ENCODE measurements around the gene RIC3.

RIC3 gene

GRCh38 chr11:8067567-8067928 lies 101.3 kb downstream of the RIC3 start:
- DNase-seq (ENCODE audit: low read depth), result no peak

GRCh38 chr11:8066911-8067455 lies 101.8 kb downstream of the RIC3 start:
- DNase-seq (ENCODE audit: low read depth), result no peak

- no peak for DNase-seq (ENCODE audit: low read depth)
These were observed 102.6 kb downstream of the RIC3 start for GRCh38 chr11:8066036-8066910.

- no peak for DNase-seq (ENCODE audit: low read depth)
These were observed 103.8 kb downstream of the RIC3 start for GRCh38 chr11:8065031-8065430.

- no peak for DNase-seq (ENCODE audit: low read depth)
These were observed 105.5 kb downstream of the RIC3 start for GRCh38 chr11:8063324-8063723.

GRCh38 chr11:8062781-8063257 lies 106.0 kb downstream of the RIC3 start:
- DNase-seq (ENCODE audit: low read depth), result no peak

- DNase-seq (ENCODE audit: low read depth), result no peak
These were observed 107.0 kb downstream of the RIC3 start for GRCh38 chr11:8061555-8062428.

- no peak for DNase-seq (ENCODE audit: low read depth)
These were observed 107.8 kb downstream of the RIC3 start for GRCh38 chr11:8060801-8061554.

GRCh38 chr11:8060146-8060719 lies 108.6 kb downstream of the RIC3 start:
- no peak for DNase-seq (ENCODE audit: low read depth)

GRCh38 chr11:8059571-8060011 lies 109.2 kb downstream of the RIC3 start:
- DNase-seq (ENCODE audit: low read depth), result no peak

- no peak for DNase-seq (ENCODE audit: low read depth)
These were observed 109.8 kb downstream of the RIC3 start for GRCh38 chr11:8059030-8059429.

GRCh38 chr11:8058216-8058615 lies 110.6 kb downstream of the RIC3 start:
- no peak for DNase-seq (ENCODE audit: low read depth)

- no peak for DNase-seq (ENCODE audit: low read depth)
These were observed 111.9 kb downstream of the RIC3 start for GRCh38 chr11:8056810-8057463.

Data from stimulated activated CD8-positive, alpha-beta memory T cell treated with anti-CD3 and anti-CD28 coated beads, Interleukin-12 subunit alpha, Interleukin-12 subunit beta, amount 100 ng/mL, for 4 hours (primary cell).